Activated CD8-positive, alpha-beta memory T cell treated with anti-CD3 and anti-CD28 coated beads, Interleukin-2, amount 50 U/mL, for 4 hours (primary cell): ENCODE data around the gene CXCL3.
A peak's percentile ranks its signal among the peaks of the same experiment; 100 is the strongest.
"Not testable (repeated sequence)": the region's sequence is repeated elsewhere in the genome, so short reads cannot be mapped to it uniquely, and the experiment has no call there.

Experiments used
- DNase-seq: peaks from one replicate; pipeline ENCODE4 v3.0.0-alpha.2; 2020

Gene CXCL3

GRCh38 chr4:74038425-74039314, at the start of gene CXCL3:
Gene CXCL3, minus strand, starts transcription at chr4:74038689. Its CDS starts 78 bp downstream, at chr4:74038611.
- peak; percentile 26 for DNase-seq

GRCh38 chr4:74087481-74087880, 49.0 kb upstream of the CXCL3 start:
- DNase-seq, result no peak

DNA sequence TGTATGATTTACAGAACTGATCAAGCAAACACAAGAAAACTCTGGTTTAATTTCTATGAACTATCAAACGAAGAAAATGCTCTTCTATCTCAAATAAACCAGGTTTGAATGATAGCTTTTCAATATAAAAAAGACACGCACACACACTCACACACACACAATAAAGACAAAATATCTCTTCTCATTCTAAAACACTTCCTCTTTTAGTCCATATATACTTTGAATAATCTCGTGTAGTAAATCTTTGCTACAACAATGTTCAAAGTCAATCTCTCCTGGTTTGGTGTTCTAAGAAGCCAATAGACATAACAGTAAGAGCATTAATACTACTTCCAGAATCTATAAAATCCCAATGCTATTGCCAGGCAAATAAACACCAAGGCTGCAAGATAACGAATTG, 47.2 kb upstream of the CXCL3 start:
- no peak for DNase-seq

DNA sequence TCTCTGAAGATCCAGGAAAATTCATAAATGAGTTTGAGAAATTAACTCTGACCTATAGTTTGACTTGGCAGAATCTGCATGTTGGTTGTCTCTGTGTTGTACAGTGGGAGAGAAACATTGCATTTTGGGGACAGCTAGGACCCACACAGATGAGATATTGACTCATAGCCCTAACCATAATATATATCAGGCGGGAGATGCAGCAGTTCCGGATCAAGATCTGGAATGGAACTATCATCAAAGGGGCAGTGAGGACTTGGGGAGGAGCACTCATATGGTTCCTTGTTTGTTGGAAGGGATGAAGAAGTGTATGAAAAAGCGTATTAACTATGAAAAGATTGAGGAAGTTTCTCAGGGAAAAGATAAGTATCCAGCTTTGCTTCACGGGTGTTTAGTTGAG, 46.5 kb upstream of the CXCL3 start:
- DNase-seq, result no peak

DNA sequence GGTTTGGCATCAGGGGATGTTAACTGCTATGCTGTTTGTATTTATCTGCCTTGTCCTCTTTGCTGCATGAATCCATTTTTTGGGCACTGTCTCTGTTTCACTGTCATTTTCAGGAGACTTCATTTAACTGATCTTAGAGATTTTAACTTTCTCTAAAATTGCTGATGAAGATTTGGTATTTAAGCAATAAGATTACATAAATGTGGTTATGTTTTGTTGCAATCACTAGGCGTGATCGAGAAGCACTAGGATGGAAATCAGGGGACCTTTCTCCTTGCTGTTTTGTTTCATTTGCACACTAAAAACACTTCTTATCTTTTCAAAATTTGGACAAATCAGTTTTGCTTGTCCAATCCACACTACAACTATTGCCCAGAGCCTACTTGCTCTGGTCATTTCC, 45.1 kb upstream of the CXCL3 start:
- no peak for DNase-seq

GRCh38 chr4:74081035-74081434, 42.5 kb upstream of the CXCL3 start:
- DNase-seq, result no peak

- not testable (repeated sequence) for DNase-seq
Measured at GRCh38 chr4:74080351-74080750, 41.9 kb upstream of the CXCL3 start.

- not testable (repeated sequence) for DNase-seq
Measured at GRCh38 chr4:74079024-74079423, 40.5 kb upstream of the CXCL3 start.

DNA sequence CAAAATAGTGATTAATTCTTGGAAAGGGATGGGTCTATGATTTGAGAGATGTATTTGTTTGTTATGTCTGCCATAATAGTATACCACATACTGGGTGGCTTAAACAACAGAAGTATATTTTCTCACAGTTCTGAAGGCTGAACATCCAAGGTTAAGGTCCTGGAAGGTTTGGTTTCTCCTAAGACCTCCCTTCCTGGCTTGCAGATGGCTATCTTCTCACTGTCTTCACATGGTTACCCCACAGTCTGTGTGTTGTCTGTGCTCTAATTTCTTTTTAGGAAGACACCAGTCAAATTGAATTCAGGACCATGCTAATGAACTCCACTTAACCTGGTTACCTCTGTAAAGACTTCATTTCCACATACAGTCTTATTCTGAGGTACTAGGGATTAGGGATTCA, 34.9 kb upstream of the CXCL3 start:
- no peak for DNase-seq

- DNase-seq, result no peak
Measured at GRCh38 chr4:74072739-74073138, 34.2 kb upstream of the CXCL3 start.

- DNase-seq, result no peak
Measured at GRCh38 chr4:74067586-74067985, 29.1 kb upstream of the CXCL3 start.

- no peak for DNase-seq
Measured at GRCh38 chr4:74066232-74066631, 27.7 kb upstream of the CXCL3 start.

GRCh38 chr4:74065115-74065642, 26.7 kb upstream of the CXCL3 start:
- DNase-seq, result no peak

DNA sequence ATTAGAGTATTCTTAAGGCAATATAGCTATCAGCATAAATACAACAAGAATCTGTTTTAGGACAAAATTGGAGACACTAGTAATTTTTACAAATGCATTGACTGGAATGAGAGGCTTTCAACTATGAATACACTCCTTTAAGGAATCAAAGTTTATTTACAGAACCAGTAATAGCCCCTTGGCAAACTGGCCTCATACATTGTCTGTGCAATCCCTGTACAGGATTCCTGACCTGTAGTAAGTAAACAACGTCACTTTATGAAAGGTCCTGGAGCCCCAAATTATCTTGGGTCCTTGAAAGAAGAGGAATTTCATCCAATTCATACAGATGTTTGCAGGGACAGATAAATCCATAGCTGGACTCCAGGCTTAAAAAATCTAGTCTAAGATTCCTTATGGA, 25.4 kb upstream of the CXCL3 start:
- no peak for DNase-seq

GRCh38 chr4:74062953-74063352, 24.5 kb upstream of the CXCL3 start:
- no peak for DNase-seq

DNA sequence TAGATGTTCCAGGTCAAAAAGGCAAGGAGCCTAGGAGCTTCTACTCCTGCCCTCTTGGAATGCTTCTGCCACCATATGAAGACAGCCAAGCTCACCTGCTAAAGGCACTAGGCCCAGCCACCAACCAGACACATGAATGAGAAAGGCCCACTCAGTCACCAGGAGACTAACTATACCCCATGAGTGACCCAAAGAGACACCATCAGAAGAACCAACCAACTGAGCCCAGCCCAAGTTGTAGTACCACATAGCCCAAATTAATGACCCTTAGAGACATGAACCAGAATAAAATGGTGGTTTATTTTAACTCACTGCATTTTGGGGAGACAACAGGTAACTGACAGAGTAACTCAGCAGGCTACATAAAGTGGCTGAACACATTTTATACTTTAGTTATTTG, 22.9 kb upstream of the CXCL3 start:
- DNase-seq, result no peak

DNA sequence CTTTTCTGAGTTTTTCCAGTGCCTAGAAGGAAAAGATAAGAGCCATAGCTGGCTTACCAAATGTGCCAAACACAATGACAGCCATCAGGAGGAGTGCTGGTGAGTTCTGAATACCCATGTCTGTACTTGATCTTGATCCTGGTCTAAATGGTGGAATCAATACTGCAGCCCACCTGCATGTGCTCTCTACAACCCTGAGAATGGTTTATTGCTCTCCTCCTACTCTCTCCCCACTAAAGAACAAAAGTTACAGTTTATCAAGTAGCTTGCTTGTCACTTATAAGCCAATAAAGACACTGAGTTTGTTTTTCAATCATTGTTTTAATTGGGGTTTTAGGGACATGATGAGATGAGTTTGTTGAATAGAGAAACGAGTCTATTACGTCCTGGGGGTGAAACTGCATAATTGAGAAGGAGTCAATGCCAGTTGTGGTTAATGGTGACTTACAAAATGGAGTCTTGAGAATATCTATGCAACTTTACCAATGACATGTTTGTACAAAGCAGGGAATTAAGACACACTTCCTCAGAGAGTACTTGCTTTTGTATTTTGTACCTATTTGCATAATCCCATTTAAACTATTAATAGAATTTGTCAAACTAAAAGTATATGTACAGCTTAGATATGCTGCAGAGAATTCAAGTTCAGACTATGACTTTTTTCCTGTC, 20.8 kb upstream of the CXCL3 start:
- DNase-seq, result no peak

- DNase-seq, result no peak
Measured at GRCh38 chr4:74058048-74058651, 19.7 kb upstream of the CXCL3 start.

DNA sequence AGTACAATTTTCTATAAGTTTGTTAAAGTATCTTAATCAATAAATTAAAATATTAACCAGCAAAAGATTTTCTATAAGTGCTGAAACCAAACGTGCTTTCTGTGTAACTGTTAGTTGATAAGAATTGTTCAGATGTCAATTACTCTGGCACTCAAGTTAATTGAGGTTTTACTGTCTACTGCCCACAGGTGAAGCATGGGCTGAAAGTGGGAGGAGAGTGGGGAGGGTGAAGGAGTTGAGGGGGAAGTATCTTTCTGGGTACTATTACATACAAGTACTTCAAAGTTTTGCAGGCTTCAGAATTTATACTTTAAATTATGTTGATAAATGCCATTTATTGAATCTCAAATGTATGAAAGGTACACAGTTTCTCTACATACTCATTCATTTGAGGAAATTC, 19.1 kb upstream of the CXCL3 start:
- DNase-seq, result no peak

GRCh38 chr4:74056858-74057562, 18.5 kb upstream of the CXCL3 start:
- no peak for DNase-seq

- DNase-seq, result no peak
Measured at GRCh38 chr4:74056114-74056857, 17.8 kb upstream of the CXCL3 start.

DNA sequence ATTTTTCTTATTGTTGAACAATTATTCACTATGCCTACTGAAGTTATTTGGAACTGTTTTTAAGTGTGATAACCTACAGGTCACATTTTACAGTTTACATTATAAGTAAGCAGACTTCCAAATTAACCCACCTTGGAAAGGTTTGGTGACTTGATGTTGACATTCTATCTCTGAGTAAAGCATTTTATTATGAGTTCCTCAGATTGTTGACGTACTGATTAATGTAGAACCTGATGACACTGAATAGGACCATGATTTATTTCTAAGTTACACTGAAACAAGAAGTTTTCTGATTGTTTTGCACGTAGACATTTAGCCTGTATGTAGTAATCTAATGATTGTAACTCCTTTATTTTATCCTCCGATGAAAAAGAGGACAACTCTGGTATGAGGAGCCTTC, 17.0 kb upstream of the CXCL3 start:
- no peak for DNase-seq
